Posterior cingulate gyrus (tissue), 11 donors: ENCODE data around the gene KLHDC8A.
"Not testable (repeated sequence)": the region's sequence is repeated elsewhere in the genome, so short reads cannot be mapped to it uniquely, and the experiment has no call there.

Experiments used
- DNase-seq, 10 donors: peaks; one replicate each; pipeline versions ENCODE4 v3.0.0 to v3.0.0-alpha.2; 2020 to 2021; ENCODE audit warnings: mixed read lengths in 3 of 10
- intact Hi-C: fragments of 100-400 bp; cut with DNase I; formaldehyde crosslinking; loops from one replicate; pipeline ENCODE4 v1.15.1; 2023

Gene KLHDC8A

GRCh38 chr1:205356440-205357139 lies at the start of gene KLHDC8A:
Gene KLHDC8A (minus strand): TSS chr1:205356922. CDS start chr1:205343604, 13,318 bp downstream.
- intact Hi-C loops: no loop called here
- DNase-seq: peak in 7 of 10 donors; percentile 31 to 90 (median 47)

DNA sequence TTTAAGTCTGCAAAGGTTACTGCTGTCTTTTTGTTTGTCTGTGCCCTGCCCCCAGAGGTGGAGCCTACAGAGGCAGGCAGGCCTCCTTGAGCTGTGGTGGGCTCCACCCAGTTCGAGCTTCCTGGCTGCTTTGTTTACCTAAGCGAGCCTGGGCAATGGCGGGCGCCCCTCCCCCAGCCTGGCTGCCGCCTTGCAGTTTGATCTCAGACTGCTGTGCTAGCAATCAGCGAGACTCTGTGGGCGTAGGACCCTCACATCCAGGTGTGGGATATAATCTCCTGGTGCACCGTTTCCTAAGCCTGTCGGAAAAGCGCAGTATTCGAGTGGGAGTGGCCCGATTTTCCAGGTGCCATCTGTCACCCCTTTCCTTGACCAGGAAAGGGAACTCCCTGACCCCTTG lies 49.5 kb upstream of the KLHDC8A start:
- intact Hi-C loops, DNase-seq: not testable (repeated sequence)

GRCh38 chr1:205404484-205404883 lies 47.8 kb upstream of the KLHDC8A start:
- DNase-seq, intact Hi-C loops: not testable (repeated sequence)

GRCh38 chr1:205398586-205398985 lies 41.9 kb upstream of the KLHDC8A start:
- intact Hi-C loops: no loop called here
- no peak for DNase-seq

DNA sequence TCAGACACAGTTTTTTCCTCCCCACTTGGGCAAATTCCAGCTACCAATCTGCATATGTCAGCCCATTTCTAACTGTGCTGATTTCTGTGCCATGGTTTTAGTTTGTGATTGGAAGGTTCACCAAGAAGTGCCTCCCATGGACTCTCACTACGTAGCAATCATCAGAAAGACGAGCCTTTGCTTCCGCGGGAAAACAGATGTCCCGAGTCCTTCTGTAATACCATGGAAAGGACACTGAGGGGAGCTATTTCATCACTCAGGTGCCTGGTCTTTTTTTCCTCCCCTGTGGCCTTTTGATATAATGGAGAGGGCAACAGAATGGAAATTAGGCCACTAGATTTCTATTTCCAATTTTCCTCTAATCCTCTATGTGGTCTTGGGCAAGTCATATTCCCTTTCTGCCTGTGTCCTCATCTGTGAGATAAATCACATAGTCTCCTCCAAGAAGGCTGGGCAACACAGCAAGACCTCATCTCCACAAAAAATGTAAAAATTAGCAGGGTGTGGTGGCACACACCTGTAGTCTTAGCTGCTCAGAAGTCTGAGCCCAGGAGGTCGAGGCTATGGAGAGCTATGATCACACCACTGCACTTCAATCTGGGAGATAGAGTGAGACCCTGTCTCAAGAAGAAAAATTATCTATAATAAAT lies 40.4 kb upstream of the KLHDC8A start:
- intact Hi-C loops: loop anchor here (1.0 kb wide), 1 partner anchor 88 kb away; no protein-coding TSS in a partner anchor
- peak in 2 of 10 donors; percentile 13 to 62 for DNase-seq

DNA sequence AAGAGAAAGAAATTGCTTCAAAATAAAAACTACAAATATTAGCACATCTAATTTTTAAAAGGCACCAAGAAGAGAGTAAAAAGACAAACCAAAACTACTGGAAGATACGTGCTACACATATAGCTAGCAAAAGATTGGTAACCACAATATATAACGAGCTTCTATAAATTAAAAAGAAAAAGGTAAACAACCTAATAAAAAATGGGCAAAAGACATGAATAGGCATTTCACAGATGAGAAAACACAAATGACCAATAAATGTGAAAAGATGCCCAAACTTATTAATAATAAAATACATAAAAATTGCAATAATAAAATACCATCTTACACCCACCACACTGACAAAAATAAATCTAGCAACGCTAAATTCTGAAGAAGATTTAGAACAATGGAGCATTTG lies 38.9 kb upstream of the KLHDC8A start:
- intact Hi-C loops: no loop called here
- DNase-seq: no peak

- intact Hi-C loops: no loop called here
- DNase-seq: no peak
These were observed 35.9 kb upstream of the KLHDC8A start for GRCh38 chr1:205392650-205393049.

- intact Hi-C loops: no loop called here
These were observed 34.7 kb upstream of the KLHDC8A start for GRCh38 chr1:205391386-205391785.

GRCh38 chr1:205387845-205388244 lies 31.1 kb upstream of the KLHDC8A start:
- intact Hi-C loops: no loop called here
- no peak for DNase-seq

More at GRCh38 chr1:205391386-205391785, 34.7 kb upstream of the KLHDC8A start:
- peak in 1 of 10 donors; percentile 50 for DNase-seq

DNA sequence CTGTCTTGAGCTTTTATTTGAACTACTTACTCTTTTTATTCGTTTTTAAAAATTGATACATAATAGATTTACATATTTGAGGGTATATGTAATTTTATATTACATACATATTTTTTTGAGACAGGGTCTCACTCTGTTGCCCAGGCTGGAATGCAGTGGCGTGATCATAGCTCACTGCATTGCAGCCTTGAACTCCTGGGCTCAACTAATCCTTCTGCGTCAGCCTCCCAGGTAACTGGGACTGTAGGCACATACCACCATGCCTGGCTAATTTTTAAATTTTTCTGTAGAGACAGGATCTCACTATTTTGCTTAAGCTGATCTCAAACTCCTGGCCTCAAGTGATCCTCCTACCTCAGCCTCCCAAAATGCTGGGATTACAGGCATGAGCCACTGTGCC lies 26.3 kb upstream of the KLHDC8A start:
- DNase-seq, intact Hi-C loops: not testable (repeated sequence)

GRCh38 chr1:205382561-205382960 lies 25.8 kb upstream of the KLHDC8A start:
- DNase-seq: peak in 4 of 10 donors; percentile 19 to 83 (median 34)
- intact Hi-C loops: no loop called here

GRCh38 chr1:205381305-205381704 lies 24.6 kb upstream of the KLHDC8A start:
- no peak for DNase-seq
- intact Hi-C loops: no loop called here

- intact Hi-C loops: no loop called here
- DNase-seq: no peak
These were observed 24.2 kb upstream of the KLHDC8A start for GRCh38 chr1:205380882-205381281.

GRCh38 chr1:205379056-205379455 lies 22.3 kb upstream of the KLHDC8A start:
- no peak for DNase-seq
- intact Hi-C loops: no loop called here

- intact Hi-C loops: no loop called here
- peak in 1 of 10 donors; percentile 38 for DNase-seq
These were observed 20.6 kb upstream of the KLHDC8A start for GRCh38 chr1:205377355-205377754.

DNA sequence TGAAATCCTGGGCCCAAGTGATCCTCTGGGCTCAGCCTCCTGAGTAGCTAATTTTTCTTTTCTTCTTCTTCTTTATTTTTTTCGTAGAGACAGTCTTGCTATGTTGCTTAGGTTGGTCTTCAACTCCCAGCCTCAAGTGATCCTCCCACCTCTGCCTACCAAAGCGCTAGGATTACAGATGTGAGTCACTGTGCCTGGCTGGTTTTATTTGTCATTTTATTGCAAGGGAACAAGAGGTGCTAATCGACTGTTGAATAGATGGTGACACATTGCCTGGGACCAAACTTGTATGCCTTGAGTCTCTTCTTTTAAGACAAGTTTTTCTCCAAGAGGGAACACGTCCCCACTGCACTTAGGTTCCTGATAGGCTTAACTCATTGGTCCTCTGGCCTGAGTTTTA lies 20.0 kb upstream of the KLHDC8A start:
- DNase-seq: peak in 1 of 10 donors; percentile 38
- intact Hi-C loops: no loop called here

- peak in 3 of 10 donors; percentile 40 to 69 (median 44) for DNase-seq
These were observed 19.3 kb upstream of the KLHDC8A start for GRCh38 chr1:205375835-205376545.

DNA sequence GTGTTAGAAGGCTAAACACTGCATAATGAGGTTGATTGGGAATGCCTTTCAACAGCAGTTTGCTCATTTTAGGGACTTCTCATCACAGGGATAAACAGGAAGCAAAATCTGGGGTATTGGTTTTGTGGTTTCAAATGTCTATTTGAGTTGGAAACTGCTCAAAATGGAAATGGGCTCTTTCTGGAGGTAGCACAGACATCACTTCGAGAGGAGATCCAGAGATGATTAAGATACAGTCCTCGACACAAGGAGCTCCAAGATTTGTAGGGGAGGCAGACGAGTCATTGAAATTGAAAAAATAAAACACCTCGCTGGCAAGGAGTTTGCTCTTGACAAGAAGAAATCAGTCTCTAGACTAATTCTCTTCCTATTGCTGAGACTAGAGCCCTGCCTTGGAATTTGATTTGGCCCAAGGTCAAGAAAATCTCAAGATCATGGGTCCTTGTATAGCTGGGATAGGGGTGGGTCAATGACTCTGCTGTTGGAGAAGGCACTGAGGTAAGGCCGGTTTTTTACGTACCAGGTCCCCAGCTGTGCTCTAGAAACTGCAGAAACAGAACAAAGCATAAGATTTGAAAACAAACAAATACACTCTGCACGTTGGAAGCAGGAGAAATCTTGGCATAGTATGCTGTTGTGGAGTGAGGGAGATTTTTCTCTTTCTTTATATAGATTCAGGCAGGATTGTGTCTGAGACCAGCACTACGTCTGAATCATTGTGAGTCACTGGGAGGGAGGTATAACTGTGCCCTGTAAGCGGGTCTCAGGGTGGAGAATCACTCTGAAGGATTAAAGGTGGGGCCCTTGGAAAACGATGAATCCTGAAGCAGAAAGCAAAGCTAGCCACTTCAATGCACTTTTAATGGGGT lies 17.7 kb upstream of the KLHDC8A start:
- intact Hi-C loops: no loop called here
- no peak for DNase-seq

More at GRCh38 chr1:205375835-205376545, 19.3 kb upstream of the KLHDC8A start:
- intact Hi-C loops: no loop called here

DNA sequence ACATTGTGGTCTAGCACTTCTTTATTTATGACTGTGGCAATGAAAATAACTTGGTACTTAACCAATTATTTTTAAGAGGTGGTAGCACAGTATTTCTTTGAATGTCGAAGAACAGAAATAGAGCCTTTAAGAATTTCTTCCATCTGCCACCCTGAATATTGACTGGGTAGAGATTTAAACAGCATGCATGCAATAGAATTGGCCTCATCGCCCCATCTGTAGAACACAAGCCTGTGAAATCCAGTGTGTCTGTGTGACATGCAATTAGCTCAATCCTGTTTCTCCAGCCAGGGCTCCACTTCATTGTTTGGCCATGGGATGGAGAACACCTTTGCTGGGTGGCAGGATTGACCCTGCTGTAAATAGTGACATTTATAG lies 17.1 kb upstream of the KLHDC8A start:
- intact Hi-C loops: no loop called here
- no peak for DNase-seq
